Measurements from ENCODE around the gene DBP. TPM values are rescaled to one million over a fixed set of nuclear protein-coding genes. Genes with fewer than 3 reads are reported as not detected.

Gene DBP
- total RNA-seq, 4 donors from 2014 or later, result 2.4 to 20.1 (median 10.1) TPM

- Histone ChIP-seq H3K36me3 (peaks cover 0 to 68% (median 0%) of the 10 kb centered on the region in 3 donors), H3K4me3 (no peak overlapping the region), H3K4me1 (peaks cover 0 to 73% (median 29%) of the 10 kb centered on the region in 4 donors), H3K27me3 (no peaks in the 10 kb centered on the region), H3K9me3 (no peaks in the 10 kb centered on the region), H3K27ac (peak overlapping the region in 2 of 4 donors; percentile 62 to 81)
- WGBS, 2 donors, result 61 to 78% methylated on average over 6 of the region's 6 CpGs
- no peak for DNase-seq (ENCODE audit: low spot score in 2 of 2)
- TF ChIP-seq CTCF (IDR thresholded peaks at IDR 0.05) (no peak), POLR2A (IDR thresholded peaks at IDR 0.05) (no peak), EP300 (IDR thresholded peaks at IDR 0.05) (no peak)
Measured at GRCh38 chr19:48627201-48627864, 9.8 kb downstream of the DBP start.

GRCh38 chr19:48625891-48626327, 11.3 kb downstream of the DBP start:
- peaks cover 0 to 60% (median 0%) of the 10 kb centered on the region in 3 donors for H3K36me3 ChIP-seq
- TF ChIP-seq CTCF (IDR thresholded peaks at IDR 0.05) (no peak), POLR2A (IDR thresholded peaks at IDR 0.05) (no peak), EP300 (IDR thresholded peaks at IDR 0.05) (no peak)
- peak overlapping the region in 2 of 4 donors; percentile 89 to 90 for H3K27ac ChIP-seq
- H3K4me1 ChIP-seq, result peaks cover 0 to 68% (median 28%) of the 10 kb centered on the region in 4 donors
- no peak for DNase-seq (ENCODE audit: low spot score in 2 of 2)
- H3K9me3 ChIP-seq, result no peaks in the 10 kb centered on the region
- H3K27me3 ChIP-seq, result no peaks in the 10 kb centered on the region
- 81 to 82% methylated on average over 21 to 30 of the region's 30 CpGs for WGBS, 2 donors
- no peak overlapping the region for H3K4me3 ChIP-seq

- peak overlapping the region; percentile 40 to 58 (median 48) for H3K4me3 ChIP-seq
- DNase-seq (ENCODE audit: low spot score in 2 of 2), result no peak
Measured at GRCh38 chr19:48624791-48625723, 12.1 kb downstream of the DBP start.

GRCh38 chr19:48624067-48624594, 13.0 kb downstream of the DBP start:
- 1 to 2% methylated on average over 39 to 40 of the region's 40 CpGs for WGBS, 2 donors
- Histone ChIP-seq H3K4me1 (peaks cover 0 to 65% (median 24%) of the 10 kb centered on the region in 4 donors), H3K27ac (peak overlapping the region; percentile 68 to 94 (median 90)), H3K9me3 (no peaks in the 10 kb centered on the region), H3K36me3 (peaks cover 0 to 44% (median 0%) of the 10 kb centered on the region in 3 donors), H3K27me3 (no peaks in the 10 kb centered on the region), H3K4me3 (peak overlapping the region; percentile 40 to 58 (median 48))
- DNase-seq (ENCODE audit: low spot score in 2 of 2), result peak; percentile 92 to 97
- peak; percentile 67 to 68 for TF ChIP-seq EP300 (IDR thresholded peaks at IDR 0.05)
- peak in 1 of 2 donors; percentile 43 for TF ChIP-seq POLR2A (IDR thresholded peaks at IDR 0.05)
- TF ChIP-seq CTCF (IDR thresholded peaks at IDR 0.05), result peak in 1 of 5 experiments; percentile 28

More at GRCh38 chr19:48624791-48625723, 12.1 kb downstream of the DBP start:
- H3K36me3 ChIP-seq, result peaks cover 0 to 54% (median 0%) of the 10 kb centered on the region in 3 donors
- H3K9me3 ChIP-seq, result no peaks in the 10 kb centered on the region
- H3K27ac ChIP-seq, result peak overlapping the region; percentile 68 to 94 (median 90)
- peaks cover 0 to 67% (median 21%) of the 10 kb centered on the region in 4 donors for H3K4me1 ChIP-seq
- no peaks in the 10 kb centered on the region for H3K27me3 ChIP-seq
- no peak for TF ChIP-seq POLR2A (IDR thresholded peaks at IDR 0.05)
- TF ChIP-seq CTCF (IDR thresholded peaks at IDR 0.05), result no peak
- TF ChIP-seq EP300 (IDR thresholded peaks at IDR 0.05), result no peak
- WGBS, 2 donors, result 56 to 58% methylated on average over 24 of the region's 24 CpGs
